ENCODE results near the gene P2RY2. TPM values are rescaled to one million over a fixed set of nuclear protein-coding genes. Genes with fewer than 3 reads are reported as not detected.

P2RY2 gene
- total and polyA plus RNA-seq, 2 of the 8 experiments (the other 6 are each of a cell fraction or from before 2014, with no cell fraction given), result 1.0 to 1.5 TPM

- TF ChIP-seq FOSL1 (IDR thresholded peaks at IDR 0.05; ENCODE audit: insufficient read depth, low read depth, low read length) (no peak), RBBP5 (IDR thresholded peaks at IDR 0.05; ENCODE audit: borderline replicate concordance, low read depth, low read length) (no peak), YY1 (IDR thresholded peaks at IDR 0.05; ENCODE audit: low read depth, low read length) (no peak), SAP30 (IDR thresholded peaks at IDR 0.05; ENCODE audit: insufficient read depth, insufficient replicate concordance, low read length) (no peak), BCL11A (IDR thresholded peaks at IDR 0.05; ENCODE audit: low read depth in 2 of 2, low read length in 2 of 2) (no peak)
- TF ChIP-seq, protein P1, sequence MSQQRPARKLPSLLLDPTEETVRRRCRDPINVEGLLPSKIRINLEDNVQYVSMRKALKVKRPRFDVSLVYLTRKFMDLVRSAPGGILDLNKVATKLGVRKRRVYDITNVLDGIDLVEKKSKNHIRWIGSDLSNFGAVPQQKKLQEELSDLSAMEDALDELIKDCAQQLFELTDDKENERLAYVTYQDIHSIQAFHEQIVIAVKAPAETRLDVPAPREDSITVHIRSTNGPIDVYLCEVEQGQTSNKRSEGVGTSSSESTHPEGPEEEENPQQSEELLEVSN (IDR thresholded peaks at IDR 0.05), result no peak
Measured at GRCh38 chr11:73229321-73229895, 11.3 kb downstream of the P2RY2 start (continued).
